NCI-H2196 (cell line): ENCODE measurements around the gene FAM163A.
"Not testable (repeated sequence)": the region's sequence is repeated elsewhere in the genome, so short reads cannot be mapped to it uniquely, and the experiment has no call there.

Experiments used
- DNase-seq: peaks from one replicate; lab custom pipeline; 2025; ENCODE audit not compliant: unreplicated experiment; lab: John Stamatoyannopoulos, UW

Gene FAM163A

DNA sequence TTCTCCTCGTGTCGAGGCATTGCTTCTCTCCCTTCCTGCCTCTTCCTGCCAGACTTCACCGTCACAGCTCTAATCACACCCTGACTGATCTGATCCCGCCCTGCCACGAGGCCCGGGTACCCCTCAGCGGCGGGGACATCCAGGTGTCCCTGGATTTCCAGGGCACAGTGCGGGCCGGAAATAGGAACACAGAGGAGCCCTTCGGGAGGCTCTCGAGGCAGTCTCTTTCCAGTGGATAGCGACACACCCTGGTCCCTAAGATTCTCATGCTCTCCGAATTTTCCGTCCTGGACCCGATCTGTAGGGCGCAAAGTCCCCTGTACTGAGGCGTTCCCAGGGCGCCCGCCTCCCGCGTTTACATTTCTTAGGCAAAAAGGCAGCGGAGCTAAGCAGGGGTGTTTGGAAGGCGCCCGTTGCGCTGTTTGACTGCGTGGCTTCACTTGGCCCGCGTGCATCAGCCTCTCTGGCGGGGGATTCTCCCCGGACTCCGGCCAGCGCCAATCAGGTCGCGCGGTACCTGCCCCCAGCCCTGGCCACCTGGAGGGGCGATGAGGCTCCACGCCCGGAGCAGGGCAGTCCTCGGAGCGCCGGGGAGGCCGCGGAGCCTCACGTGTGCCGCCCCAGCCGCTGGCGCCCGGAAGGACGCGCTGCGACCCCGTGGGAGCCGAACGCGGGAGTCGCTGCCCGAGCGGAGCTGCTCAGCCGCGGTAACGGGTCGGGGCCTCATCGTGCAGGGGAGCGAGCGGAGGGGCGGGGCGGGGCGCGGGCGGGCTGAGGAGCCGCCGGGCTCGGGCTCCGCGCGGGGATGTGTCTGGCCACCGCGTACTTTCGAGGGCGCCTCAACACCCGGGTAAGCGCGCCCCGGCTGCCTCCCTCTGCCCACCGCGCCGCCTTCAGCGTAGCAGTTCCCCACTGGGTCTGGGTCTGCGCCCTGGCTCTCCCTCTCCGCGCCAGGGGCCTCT lies at the start of gene FAM163A:
Gene FAM163A (plus strand): TSS at position 575 of the 962 bp plus-strand sequence. CDS start 69,807 bp downstream, outside the sequence.
- no peak for DNase-seq

DNA sequence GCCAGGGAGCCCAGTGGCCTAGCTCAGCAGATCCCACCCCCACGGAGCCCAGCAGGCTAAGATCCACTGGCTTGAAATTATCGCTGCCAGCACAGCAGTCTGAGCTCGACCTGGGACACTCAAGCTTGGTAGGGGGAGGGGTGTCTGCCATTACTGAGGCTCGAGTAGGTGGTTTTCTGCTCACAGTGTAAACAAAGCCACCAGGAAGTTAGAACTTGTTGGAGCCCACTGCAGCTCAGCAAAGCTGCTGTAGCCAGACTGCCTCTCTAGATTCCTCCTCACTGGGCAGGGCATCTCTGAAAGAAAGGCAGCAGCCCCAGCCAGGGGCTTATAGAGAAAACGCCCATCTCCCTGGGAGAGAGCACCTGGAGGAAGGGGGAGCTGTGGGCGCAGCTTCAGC lies 48.6 kb upstream of the FAM163A start:
- DNase-seq = not testable (repeated sequence)

DNA sequence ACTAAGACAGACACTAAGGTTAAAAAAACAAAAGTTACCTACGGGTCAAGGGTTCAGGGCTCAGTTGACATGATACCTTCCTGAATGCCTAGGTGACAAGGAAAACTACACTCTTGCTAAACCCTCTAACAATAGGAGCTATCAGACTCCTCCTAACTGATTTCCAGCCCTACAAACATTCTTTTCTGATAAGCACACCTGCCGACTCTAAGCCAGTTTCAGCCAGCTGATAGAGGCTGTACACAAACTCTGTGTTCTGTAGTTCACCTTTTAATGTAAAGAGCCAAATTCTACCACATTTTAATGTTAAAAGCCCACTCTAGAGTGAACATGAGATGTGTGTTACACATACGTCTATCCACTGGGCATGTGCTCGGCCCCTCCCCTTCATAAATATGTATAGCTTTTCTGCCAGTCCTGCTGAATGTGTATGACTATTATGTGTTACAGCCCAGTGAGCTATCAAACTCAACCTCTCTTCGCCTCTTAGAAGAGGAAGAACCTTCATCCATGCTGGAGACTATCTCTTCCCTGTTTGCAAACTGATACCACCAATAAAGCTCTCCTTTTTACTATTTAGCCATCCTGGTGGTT lies 40.0 kb upstream of the FAM163A start:
- no peak for DNase-seq

DNA sequence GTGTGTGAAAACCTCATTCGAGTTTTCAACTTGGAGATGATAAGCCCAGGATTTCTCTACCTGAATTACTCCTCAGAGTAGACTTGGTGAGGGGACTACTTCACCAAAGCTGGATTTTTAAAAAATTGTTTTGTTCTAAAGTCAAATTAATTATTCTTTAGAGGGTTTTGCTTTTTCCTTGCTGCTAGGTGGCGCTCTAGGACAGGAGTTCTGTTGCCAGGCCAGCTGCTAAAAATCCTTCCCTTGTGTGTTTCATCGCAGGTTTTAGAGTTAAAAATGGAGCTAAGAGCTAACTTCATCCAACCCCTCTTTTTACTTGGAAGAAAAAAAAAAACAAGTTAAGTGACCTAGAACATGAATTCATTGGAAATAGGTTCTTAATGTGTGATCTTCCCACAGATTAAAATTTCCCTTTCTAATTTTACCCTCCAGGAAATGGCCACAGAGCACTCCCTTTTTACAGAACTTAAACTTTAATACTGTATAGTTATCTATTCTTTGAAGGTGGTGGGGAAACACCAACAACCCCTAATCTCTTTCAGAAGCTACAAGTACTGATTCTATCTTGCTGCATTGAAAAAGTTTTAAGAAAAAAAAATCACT lies 36.7 kb upstream of the FAM163A start:
- peak; percentile 32 for DNase-seq

DNA sequence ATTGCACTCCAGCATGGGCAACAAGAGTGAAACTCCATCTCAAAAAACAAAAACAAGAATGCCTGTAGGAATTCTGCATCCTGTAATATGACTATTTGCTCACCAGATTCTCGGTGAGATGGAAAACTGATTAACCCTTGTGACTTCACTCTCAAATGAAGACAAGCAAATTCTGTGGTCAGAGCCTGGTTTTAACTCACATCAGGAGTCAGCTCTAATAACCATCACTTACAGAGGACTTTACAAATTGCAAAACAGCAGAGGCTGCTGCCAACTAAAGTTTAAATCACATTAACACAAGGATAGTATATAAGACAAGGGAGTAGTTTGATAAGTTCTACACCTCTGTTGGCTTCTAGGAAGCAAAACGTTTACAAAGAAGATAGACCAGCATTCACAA lies 35.7 kb upstream of the FAM163A start:
- no peak for DNase-seq

DNA sequence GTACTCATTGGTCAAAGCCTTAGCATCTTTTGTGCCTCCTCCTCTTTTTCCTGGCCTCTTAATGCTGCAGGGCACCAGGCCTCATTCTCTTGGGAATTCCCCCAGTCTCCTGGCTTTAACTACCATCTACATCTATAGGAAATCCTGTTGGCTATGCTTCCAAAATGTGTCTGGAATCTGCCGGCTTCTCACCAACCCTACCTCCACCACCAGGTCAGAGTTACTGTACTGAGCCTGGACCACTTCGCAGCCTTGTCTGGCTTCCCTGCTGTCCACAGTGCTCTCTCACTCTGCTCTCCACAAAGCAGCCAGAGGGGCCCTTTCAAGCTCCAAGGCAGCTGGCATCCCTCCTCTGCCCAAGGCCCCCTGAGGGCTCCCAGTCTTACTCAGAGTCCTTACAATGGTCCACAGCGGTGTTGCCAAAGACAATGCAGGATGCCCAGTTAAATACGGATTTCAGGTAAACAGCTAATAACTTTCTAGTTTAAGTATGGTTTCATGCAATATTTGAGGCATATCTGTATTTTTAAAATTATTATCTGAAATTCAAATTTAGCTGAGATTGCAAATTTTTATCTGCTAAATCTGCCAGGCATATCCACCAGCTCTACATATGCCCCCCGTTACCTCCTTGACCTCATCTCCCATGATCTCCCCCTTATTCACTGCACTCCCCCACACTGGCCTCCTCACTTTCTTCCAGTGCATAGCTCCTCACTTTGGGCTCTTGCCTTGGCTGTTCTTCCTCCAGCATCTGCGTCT lies 34.5 kb upstream of the FAM163A start:
- DNase-seq = no peak

DNA sequence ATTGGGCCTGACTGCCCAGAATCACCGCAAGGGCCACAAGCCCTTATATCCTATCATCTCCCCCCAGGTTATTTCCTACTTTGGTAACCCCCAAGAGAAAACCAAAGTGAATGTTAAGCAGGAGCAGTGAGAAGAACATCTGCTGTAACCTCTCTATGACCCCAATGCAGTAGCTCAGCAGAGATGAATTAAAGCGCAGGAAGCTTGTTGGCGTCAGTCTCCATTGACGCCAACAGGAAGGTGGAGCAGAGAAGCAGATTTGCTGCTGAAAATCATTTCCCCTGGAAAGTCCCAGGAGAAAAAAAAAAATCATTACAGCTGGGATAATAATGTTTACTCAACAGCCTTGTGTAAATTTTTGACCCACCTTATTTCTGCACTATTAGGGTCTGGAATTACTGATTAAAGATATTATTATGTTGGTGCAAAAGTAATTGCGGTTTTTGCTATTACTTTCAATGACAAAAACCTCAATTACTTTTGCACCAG lies 33.2 kb upstream of the FAM163A start:
- no peak for DNase-seq

DNA sequence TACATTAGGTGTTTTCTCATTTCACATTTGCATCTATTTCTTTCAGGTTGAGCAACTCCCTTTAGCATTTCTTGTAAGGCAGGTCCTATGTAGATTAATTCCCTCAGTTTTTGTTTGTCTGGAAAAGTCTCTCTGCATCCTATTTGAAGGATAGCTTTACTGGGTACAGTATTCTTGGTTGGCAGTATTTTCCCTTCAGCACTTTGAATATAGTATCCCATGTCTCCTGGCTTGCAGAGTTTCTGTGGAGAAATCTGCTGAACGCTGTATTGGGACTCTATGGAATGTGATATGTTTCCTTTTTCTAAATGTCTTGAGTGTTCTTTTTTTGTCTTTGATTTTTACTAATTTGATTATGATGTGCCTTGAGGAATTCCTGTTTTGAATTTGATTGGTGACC lies 28.9 kb upstream of the FAM163A start:
- DNase-seq = no peak

DNA sequence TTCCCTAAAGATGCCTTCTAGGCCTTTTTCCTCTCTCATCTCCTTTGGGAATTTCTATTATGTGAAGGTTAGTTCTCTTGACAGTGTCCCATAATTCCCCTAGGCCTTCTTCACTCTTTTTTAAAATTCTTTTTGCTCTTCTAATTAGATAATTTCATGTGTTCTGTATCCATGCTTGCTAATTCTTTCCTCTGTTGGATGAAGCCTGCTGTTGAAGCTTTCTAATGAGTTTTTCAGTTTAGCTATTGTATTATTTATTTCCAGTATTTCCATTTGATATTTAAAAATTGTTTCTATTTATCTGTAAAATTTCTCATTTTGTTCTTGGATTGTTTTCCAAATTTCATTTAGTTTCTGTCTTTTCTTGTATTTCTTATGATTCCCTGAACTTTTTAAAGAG lies 28.5 kb upstream of the FAM163A start:
- DNase-seq = no peak

DNA sequence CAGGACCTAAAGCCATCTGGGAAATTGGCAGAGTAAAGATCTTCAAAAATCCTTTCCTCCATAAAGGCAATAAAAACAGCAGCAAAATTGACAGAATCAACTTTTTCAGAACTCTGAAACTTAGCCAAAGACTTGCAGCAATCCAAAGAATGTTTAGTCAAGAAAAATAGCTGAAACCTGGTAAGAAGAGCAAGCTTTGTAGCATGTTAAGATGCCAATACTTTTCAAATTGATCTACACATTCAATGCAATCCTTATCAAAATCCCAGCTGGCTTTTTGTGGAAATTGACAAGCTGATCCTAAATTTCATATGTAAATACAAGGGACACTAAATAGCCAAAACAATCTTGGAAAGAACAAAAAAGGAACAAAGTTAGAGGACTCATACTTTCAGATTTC lies 23.8 kb upstream of the FAM163A start:
- no peak for DNase-seq

DNA sequence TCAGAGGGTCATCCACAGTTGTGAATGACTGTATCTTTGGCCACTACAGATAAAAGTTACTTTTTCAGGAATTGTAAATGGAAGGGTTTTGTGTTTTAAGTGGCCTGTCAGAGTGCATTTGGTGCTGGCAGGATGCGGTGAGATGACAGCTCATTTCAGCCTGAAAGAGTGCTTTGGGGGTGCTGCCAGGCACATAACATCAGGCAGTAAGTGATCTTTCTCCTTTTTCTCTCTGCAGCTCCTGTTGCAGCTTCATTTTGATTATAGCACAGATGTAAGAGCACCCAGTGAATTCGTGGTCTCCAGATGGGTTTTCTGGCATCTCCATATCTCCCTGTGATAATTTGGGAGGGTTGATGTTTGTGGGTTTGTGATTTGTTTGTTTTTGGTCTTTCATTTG lies 14.8 kb upstream of the FAM163A start:
- DNase-seq = no peak

DNA sequence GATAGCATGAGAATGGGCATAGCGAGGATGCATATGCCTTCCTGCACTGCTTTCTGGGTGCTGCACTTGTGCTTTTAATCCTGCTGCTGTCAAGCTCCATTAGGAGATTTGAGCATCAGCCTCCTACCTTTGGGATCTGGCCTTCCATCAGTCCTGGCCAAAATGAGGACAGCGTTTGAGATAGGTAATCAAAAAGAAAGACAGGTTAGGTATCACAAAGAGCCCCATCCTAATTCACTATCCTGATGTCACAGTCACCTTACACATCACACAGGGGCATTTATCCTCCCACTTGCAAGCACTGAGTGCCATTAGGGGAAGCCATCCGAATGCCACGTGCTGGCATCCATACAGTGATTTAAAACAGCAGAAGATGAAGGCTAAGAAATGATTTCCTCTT lies 13.2 kb upstream of the FAM163A start:
- DNase-seq = no peak

DNA sequence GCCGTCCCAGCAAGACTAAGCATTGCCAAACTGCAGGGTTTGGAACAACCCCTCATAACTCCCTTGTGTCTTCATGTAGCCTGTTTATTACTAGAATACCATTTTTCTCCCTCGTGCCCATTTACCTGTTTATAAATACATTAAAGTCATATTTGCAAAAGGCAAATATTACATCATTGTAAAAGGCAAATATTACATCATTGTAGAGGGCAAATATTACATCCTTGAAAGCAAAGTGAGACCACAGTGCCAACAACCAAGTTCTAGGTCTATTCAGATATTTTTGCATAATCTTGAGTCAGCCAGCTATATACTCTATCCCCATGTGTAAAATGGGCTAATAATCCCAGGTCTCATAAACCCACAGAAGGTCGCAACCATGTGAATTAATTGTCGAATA lies 11.4 kb upstream of the FAM163A start:
- no peak for DNase-seq

DNA sequence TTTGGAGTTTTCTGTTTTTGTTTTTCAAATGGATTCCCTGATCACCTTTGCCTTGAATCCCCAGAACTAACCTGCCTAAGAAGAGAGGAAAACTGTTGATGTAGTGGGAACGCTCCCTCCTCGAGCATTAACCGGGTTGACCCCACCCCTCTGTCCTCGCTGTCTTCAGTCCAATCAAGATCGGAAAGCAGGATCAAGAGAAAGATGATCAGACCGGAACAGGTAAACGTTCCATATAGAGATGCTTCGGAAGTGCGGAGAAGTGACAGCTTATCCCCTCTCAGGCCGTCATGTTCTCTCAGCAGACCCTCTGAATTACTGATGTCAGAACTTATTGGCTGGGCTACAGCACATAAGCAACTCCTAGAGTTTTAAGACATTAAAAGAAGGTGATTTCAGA lies 800 bp upstream of the FAM163A start:
- DNase-seq = no peak

DNA sequence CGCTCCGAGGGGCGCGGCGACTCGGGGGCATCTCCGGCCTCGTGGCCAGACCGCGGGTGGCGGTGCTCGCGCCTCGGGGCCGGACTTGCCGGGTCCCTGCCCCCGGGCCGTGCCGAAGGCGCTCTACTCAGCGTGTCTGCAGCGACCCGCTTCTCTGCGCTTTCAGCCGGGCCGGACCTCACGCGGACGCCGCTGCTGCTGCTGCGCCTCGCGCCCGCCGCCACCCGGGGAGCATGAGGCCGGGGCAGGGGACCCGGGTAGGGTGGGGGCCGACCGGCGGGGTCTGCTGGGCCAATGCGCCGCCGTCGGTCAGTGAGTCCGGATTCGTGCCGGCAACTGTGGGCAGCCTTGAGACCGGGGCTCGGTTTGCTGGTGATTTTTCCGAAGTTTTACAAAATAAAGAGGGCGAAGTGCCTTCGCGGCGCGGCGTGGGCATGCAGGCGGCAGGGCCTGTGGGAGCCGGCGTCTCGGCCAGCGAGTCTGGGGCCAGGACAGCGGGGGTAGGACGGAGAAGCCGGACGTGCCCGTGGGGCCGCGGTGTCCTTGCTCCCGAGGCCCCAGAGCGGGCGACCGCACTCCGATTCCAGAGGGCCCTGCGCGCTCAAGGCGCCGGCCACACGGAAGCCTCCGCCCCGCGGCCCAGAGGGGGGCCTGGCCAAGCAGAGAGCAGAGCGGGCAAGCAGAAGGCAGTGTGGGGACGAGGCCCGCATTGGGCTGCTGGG lies 749 bp downstream of the FAM163A start:
- DNase-seq = no peak

DNA sequence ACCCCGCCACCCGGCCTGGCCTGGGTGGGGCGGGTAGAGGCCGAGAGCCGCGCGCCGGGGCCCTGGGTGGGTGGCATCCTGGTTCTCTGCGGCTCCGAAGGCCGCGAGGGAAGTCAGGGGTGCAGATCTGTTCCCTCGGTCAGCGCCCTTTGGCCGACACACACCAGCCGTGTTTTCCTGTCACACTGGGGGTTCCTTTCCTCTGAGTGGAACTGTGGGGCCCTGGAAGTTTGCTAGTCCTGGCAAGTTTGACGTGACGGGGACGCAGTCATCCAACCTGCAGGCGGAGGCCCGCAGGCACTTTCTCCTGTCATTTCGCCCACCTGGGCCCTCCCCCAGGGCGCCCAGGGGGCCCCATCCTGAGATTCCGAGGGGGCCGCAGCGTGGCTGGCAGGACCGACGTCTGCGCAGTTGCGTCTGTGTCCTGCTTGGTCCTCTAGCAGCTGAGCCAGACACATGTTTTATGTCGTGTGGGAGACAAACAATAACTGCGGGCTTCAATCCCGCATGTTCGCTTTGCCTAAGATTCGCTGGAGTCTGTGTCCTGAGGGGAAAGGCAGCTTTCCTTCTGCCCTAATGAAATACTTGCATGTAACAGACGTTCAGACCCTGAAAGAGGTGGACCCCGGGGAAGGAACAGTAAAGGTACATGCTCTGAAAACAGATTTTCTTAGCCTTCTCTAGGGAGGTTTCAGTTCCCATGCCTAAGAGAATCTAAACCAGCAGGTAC lies 1.5 kb downstream of the FAM163A start:
- DNase-seq = no peak

DNA sequence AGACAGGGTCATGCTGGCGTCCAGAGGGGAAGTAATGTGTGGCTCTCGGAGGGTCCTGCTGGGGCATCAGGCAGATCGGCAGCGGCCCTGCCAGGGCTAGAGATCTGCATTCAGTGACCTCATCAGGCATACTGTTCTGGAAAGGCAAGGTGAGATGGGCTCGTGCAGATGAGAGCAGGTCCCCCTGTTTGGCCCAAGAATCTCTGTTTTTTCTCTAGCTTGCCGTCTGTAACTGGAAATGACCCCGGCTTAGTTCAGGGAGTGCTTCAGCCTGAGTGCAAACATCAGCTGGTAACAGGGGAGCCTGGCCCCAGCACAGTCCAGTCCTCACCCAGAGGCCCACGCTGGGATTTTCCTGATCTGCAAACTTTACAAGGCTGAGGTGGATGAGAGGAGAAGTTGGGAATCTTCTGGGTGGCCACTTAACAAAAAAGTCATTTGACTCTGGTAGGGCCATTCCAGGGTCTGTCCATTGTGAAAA lies 2.1 kb downstream of the FAM163A start:
- no peak for DNase-seq

DNA sequence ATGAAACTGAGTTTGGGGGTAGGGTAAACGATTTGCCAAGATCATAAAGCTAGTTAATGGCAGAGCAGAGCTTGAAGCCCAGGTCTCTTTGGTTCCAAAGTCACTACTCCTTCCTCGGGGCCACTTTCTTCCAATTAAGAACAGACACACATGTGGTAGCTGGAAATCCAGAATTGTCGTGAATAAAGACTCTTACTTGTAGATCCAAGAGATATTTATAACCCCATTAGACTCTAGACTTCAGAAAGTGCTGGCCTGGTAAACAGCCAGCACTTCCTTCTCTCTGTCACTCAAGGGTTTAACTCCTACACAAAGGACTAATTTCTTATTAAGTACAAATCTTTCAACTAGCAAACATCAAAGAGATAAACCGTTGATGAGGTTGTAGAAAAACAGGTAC lies 2.7 kb downstream of the FAM163A start:
- no peak for DNase-seq

DNA sequence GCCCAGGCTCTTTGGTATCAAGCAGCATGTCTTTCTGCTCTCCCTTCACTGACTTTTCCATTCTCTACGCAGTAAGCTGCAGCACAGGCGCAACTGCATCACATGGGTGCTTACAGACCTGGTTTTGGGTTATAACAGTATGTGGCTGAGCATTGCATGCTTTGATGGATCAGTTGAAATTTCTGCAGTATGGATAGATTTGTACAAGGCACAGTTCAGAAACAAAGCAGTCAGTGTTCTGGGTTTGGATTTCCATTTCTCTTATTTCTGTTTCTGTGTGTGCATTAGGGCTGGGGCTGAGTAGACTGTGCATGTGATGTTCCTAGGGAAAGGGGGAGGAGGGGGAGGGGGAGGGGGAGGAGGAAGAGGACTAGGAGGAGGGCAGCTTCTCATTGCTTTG lies 4.5 kb downstream of the FAM163A start:
- DNase-seq = no peak

DNA sequence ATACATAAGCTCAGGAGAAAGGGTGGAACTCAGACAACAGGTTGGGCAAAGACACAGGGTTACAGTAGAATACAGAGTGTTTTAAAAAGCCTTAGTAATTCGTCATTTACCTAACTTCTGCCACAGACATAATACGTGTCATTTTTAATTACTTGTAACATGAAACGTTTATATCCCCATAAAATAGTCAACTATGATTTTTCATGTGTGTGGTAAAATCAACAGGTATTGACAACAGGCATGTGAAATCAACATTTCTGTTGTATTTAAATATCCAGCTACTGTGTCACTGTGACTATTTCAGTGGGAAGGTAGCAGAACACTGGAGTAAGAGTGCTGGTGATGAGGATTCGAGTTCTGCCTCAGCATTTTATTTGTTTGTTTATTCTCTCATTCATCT lies 5.7 kb downstream of the FAM163A start:
- DNase-seq = no peak
